ENCODE results near the gene LZTR1. TPM values are rescaled to one million over a fixed set of nuclear protein-coding genes. Genes with fewer than 3 reads are reported as not detected.

The LZTR1 gene
- total and polyA plus RNA-seq, 7 donors: 17.1 to 37.1 (median 27.2) TPM

GRCh38 chr22:20963201-20964052 lies 18.7 kb upstream of the LZTR1 start:
- ATAC-seq (no peak), DNase-seq (peak in 1 of 2 donors; percentile 23)
- TF ChIP-seq, protein P1, sequence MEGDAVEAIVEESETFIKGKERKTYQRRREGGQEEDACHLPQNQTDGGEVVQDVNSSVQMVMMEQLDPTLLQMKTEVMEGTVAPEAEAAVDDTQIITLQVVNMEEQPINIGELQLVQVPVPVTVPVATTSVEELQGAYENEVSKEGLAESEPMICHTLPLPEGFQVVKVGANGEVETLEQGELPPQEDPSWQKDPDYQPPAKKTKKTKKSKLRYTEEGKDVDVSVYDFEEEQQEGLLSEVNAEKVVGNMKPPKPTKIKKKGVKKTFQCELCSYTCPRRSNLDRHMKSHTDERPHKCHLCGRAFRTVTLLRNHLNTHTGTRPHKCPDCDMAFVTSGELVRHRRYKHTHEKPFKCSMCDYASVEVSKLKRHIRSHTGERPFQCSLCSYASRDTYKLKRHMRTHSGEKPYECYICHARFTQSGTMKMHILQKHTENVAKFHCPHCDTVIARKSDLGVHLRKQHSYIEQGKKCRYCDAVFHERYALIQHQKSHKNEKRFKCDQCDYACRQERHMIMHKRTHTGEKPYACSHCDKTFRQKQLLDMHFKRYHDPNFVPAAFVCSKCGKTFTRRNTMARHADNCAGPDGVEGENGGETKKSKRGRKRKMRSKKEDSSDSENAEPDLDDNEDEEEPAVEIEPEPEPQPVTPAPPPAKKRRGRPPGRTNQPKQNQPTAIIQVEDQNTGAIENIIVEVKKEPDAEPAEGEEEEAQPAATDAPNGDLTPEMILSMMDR (IDR thresholded peaks at IDR 0.05): no peak
- WGBS, 3 donors: 73 to 84% (median 80%) methylated on average over 7 of the region's 7 CpGs
- Histone ChIP-seq H3K4me1 (peaks cover under 1% of the 10 kb centered on the region), H3K27ac (no peak overlapping the region), H3K36me3 (ENCODE audit: insufficient read depth in 1 of 2, low read depth in 1 of 2) (no peaks in the 10 kb centered on the region), H3K27me3 (ENCODE audit: insufficient read depth in 3 of 3, low read length in 2 of 3) (peaks cover 0 to 14% (median 5%) of the 10 kb centered on the region in 3 donors), H3K4me3 (no peak overlapping the region), H3K9me3 (no peaks in the 10 kb centered on the region)
- intact Hi-C loops (cut with DNase I): no loop called here

DNA sequence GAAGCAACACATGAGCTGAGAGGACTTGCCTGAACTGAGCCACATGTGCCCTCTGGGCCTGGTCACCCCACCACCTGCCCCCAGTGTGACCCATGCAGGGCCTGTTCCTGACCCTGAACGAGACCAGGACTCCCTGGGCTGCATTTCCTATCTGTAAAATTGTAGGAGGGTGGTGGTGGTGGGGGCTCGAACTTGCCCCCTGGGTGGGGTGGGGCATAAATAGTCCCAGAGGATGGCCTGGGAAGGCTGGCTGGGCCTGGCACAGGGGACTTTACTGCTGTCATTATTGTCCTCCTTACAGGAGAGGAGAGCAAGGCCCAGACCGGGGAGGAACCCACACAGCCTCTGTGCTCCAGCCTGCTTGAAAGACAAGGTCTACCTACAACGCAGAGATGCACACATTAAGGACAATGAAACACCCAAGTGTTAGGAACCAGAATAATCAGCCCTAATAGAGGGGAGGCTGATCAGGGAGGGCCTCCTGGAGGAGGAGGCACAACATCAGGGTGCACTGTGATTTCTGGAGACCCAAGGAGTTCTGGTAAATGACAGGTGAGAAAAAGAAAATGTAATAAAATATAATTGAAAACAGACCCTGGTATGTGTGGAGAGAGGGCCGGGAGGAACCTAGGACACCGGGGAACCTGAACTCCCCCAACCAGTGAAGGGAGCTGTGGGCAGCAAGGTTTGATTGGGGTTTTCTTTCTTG lies 17.9 kb upstream of the LZTR1 start:
- no peak for ATAC-seq
- DNase-seq: peak in 1 of 2 donors; percentile 44
- intact Hi-C loops (cut with DNase I): no loop called here

GRCh38 chr22:20964799-20965103 lies 17.3 kb upstream of the LZTR1 start:
- TF ChIP-seq, protein P1 (IDR thresholded peaks at IDR 0.05): no peak
- DNase-seq: peak in 1 of 2 donors; percentile 19
- peak overlapping the region; percentile 56 for H3K4me3 ChIP-seq
- WGBS, 3 donors: 2 to 6% (median 3%) methylated on average over 14 to 28 of the region's 28 CpGs
- no peak overlapping the region for H3K27ac ChIP-seq
- H3K9me3 ChIP-seq: no peaks in the 10 kb centered on the region
- H3K36me3 ChIP-seq (ENCODE audit: insufficient read depth in 1 of 2, low read depth in 1 of 2): no peaks in the 10 kb centered on the region
- intact Hi-C loops (cut with DNase I): no loop called here
- no peaks in the 10 kb centered on the region for H3K4me1 ChIP-seq
- ATAC-seq: no peak
- H3K27me3 ChIP-seq (ENCODE audit: insufficient read depth in 3 of 3, low read length in 2 of 3): peaks cover 0 to 14% (median 7%) of the 10 kb centered on the region in 3 donors

More for the DNA sequence above, 17.9 kb upstream of the LZTR1 start:
- TF ChIP-seq, protein P1 (IDR thresholded peaks at IDR 0.05): no peak
- Histone ChIP-seq H3K36me3 (ENCODE audit: insufficient read depth in 1 of 2, low read depth in 1 of 2) (no peaks in the 10 kb centered on the region), H3K4me1 (no peaks in the 10 kb centered on the region), H3K27me3 (ENCODE audit: insufficient read depth in 3 of 3, low read length in 2 of 3) (peaks cover 0 to 14% (median 7%) of the 10 kb centered on the region in 3 donors), H3K27ac (no peak overlapping the region), H3K9me3 (no peaks in the 10 kb centered on the region), H3K4me3 (peak overlapping the region; percentile 56)
- 59 to 64% (median 60%) methylated on average over 6 of the region's 6 CpGs for WGBS, 3 donors

GRCh38 chr22:20965104-20965887 lies 16.8 kb upstream of the LZTR1 start:
- Histone ChIP-seq H3K36me3 (ENCODE audit: insufficient read depth in 1 of 2, low read depth in 1 of 2) (no peaks in the 10 kb centered on the region), H3K27me3 (ENCODE audit: insufficient read depth in 3 of 3, low read length in 2 of 3) (peaks cover 0 to 14% (median 7%) of the 10 kb centered on the region in 3 donors), H3K27ac (no peak overlapping the region), H3K9me3 (no peaks in the 10 kb centered on the region), H3K4me3 (peak overlapping the region; percentile 56), H3K4me1 (no peaks in the 10 kb centered on the region)
- ATAC-seq (peak in 2 of 4 donors; percentile 12 to 16), DNase-seq (peak; percentile 19 to 50)
- TF ChIP-seq, protein P1 (IDR thresholded peaks at IDR 0.05): no peak
- intact Hi-C loops (cut with DNase I): no loop called here
- WGBS, 3 donors: 9 to 15% (median 13%) methylated on average over 40 to 65 of the region's 65 CpGs
